GM12878 (cell line): ENCODE data around the gene CES4A. TPM values are rescaled to one million over a fixed set of nuclear protein-coding genes. Genes with fewer than 3 reads are reported as not detected.

Source experiments
- ATAC-seq: fragments of 200-7000 bp; cut with Tn5 transposase; 3 replicates; pipeline ENCODE4 v1.9.1; 2020; ENCODE audit warnings: mild to moderate bottlenecking, moderate library complexity
- BruUV-seq: library from RNA; stranded (reverse); fragments of 400-500 nt; replicated peaks from 2 replicates; lab custom pipeline; 2021; lab: Mats Ljungman, UMichigan
- CTCF ChIA-PET: fragments of 300-600 bp; sonication (Branson Sonifier 250); formaldehyde crosslinking; extraction: SDS; loops from one replicate; lab custom pipeline; 2021; ENCODE audit warnings: inconsistent platforms; lab: Yijun Ruan, JAX
- POLR2A ChIA-PET: fragments of 350-600 bp; formaldehyde crosslinking; extraction: SDS; loops from one replicate; lab custom pipeline; 2021; ENCODE audit warnings: inconsistent platforms; lab: Charles Lee
- RAD21 ChIA-PET: fragments of 300-600 bp; sonication (Branson Sonifier 250); formaldehyde crosslinking; loops from one replicate; lab custom pipeline; 2023; ENCODE audit warnings: antibody characterized with exemption; ENCODE audit not compliant: unreplicated experiment; lab: Charles Lee
- SMC1A ChIA-PET: fragments of 300-600 bp; sonication (Branson Sonifier 250); formaldehyde crosslinking; loops from one replicate; lab custom pipeline; 2023; ENCODE audit not compliant: unreplicated experiment, uncharacterized antibody; lab: Charles Lee
- DNase-seq: peaks from one replicate; pipeline ENCODE4 v3.0.0-alpha.2; 2011; ENCODE audit warnings: low read depth, low spot score
- FAIRE-seq: peaks from 3 replicates; lab custom pipeline; 2011; peaks lifted over from hg19 to GRCh38; lab: Jason Lieb, UNC
- H2AFZ ChIP-seq: 2 replicates; pipeline ENCODE4 v1.6.0; 2011; ENCODE audit warnings: low read depth, low read length, control low read depth; ENCODE audit not compliant: control insufficient read depth
- H3K27ac ChIP-seq: 2 replicates; pipeline ENCODE4 v1.5.1; 2011; ENCODE audit warnings: control low read depth; ENCODE audit not compliant: control insufficient read depth, insufficient read depth
- H3K27me3 ChIP-seq, 2 experiments: replicated peaks in 1 of 2; 2 replicates each; pipeline versions ENCODE4 v1.6.0 to v1.6.1; 2011; ENCODE audit warnings: low read length in 1 of 2; ENCODE audit not compliant: control insufficient read depth in 2 of 2, insufficient read depth in 2 of 2
- H3K36me3 ChIP-seq, 2 experiments: 2 replicates each; pipeline ENCODE4 v1.5.1; 2011; ENCODE audit warnings: low read length in 1 of 2; ENCODE audit not compliant: control insufficient read depth in 2 of 2, insufficient read depth in 2 of 2
- H3K4me1 ChIP-seq: 2 replicates; pipeline ENCODE4 v1.6.1; 2011; ENCODE audit warnings: mild to moderate bottlenecking, low read length, moderate library complexity, mixed read lengths; ENCODE audit not compliant: control insufficient read depth, insufficient read depth
- H3K4me2 ChIP-seq: 2 replicates; pipeline ENCODE4 v1.6.0; 2011; ENCODE audit warnings: control low read depth; ENCODE audit not compliant: control insufficient read depth, insufficient read depth
- H3K4me3 ChIP-seq: fragments of 200-600 bp; sonication (generic); 2 replicates; pipeline ENCODE4 v1.5.1; 2016
- H3K79me2 ChIP-seq: 2 replicates; pipeline ENCODE4 v1.6.0; 2011; ENCODE audit warnings: low read length; ENCODE audit not compliant: control insufficient read depth, insufficient read depth
- H3K9ac ChIP-seq: 2 replicates; pipeline ENCODE4 v1.8.0; 2011; ENCODE audit warnings: low read length, control low read depth, mixed read lengths; ENCODE audit not compliant: control insufficient read depth, insufficient read depth
- H3K9me3 ChIP-seq: replicated peaks from 3 replicates; pipeline ENCODE4 v1.5.1; 2011; ENCODE audit warnings: mild to moderate bottlenecking, low read length; ENCODE audit not compliant: control insufficient read depth, insufficient read depth
- H4K20me1 ChIP-seq: 2 replicates; pipeline ENCODE4 v1.6.0; 2011; ENCODE audit not compliant: control insufficient read depth, insufficient read depth
- BACH1 ChIP-seq: fragments of 450-650 bp; IDR thresholded peaks from 2 replicates; pipeline ENCODE4 v1.6.1; 2017; ENCODE audit warnings: mild to moderate bottlenecking, borderline replicate concordance
- CTCF ChIP-seq, 3 experiments: IDR thresholded peaks in 2 of 3; conservative IDR thresholded peaks in 1 of 3; 2 replicates each; pipeline ENCODE4 v1.5.1; 2011; ENCODE audit warnings: low read depth in 3 of 3, low read length in 3 of 3, mild to moderate bottlenecking in 3 of 3, control low read depth in 2 of 3, moderate library complexity in 2 of 3, inconsistent platforms in 1 of 3, mixed read lengths in 1 of 3; ENCODE audit not compliant: control insufficient read depth in 2 of 3, insufficient read depth in 1 of 3; ENCODE audit errors: extremely low read depth in 1 of 3
- MEF2B ChIP-seq: fragments of 450-650 bp; IDR thresholded peaks from 2 replicates; pipeline ENCODE4 v1.6.1; 2018; ENCODE audit warnings: mild to moderate bottlenecking, moderate library complexity; ENCODE audit not compliant: partially characterized antibody, poor library complexity, severe bottlenecking
- NKRF ChIP-seq: fragments of 450-650 bp; conservative IDR thresholded peaks from 2 replicates; pipeline ENCODE4 v1.6.1; 2017; ENCODE audit warnings: mild to moderate bottlenecking, moderate library complexity
- WRNIP1 ChIP-seq: IDR thresholded peaks from 2 replicates; pipeline ENCODE4 v1.6.1; 2011; ENCODE audit warnings: low read depth, low read length, improper control_type of control experiment, borderline replicate concordance
- WGBS: methylation state at CpG from one replicate; pipeline ENCODE4 v1.1.6; 2016; ENCODE audit warnings: low lambda C conversion rate; ENCODE audit not compliant: insufficient replicate concordance, insufficient coverage; ENCODE audit errors: missing lambda C conversion rate; 5-methylcytosine and 5-hydroxymethylcytosine counted together
- in situ Hi-C: fragments of 300-500 bp; cut with MboI; formaldehyde crosslinking; loops from 9 replicates; pipeline ENCODE4 v1.14.3; 2018; ENCODE audit warnings: mixed read lengths
- intact Hi-C: fragments of 100-400 bp; cut with micrococcal nuclease; formaldehyde crosslinking; loops from one replicate; pipeline ENCODE4 v1.14.2; 2022; ENCODE audit not compliant: unreplicated experiment
- polyA plus RNA-seq, 11 experiments: library from polyadenylated mRNA; depleted of rRNA in 4 of 11; unstranded in 6 of 11; stranded (reverse) in 5 of 11; fragments of >200 nt; fragmentation: Nextera tagmentation in 4 of 11; fragmentation: Illumina TruSeq in 1 of 11; extraction: Ambion mirVana in 4 of 11; extraction: Trizol in 1 of 11; gene quantifications; 1 replicate in 1 of 11; 2 replicates in 10 of 11; pipeline versions ENCODE4 v1.2.1 to v1.2.3, GENCODE V29; 2011 to 2016; ENCODE audit warnings: inconsistent platforms in 2 of 11, missing spikeins in 2 of 11, low read depth in 1 of 11
- total RNA-seq, 4 experiments: library from RNA; depleted of rRNA in 3 of 4; stranded (reverse); fragments of >200 nt in 3 of 4; fragmentation: Illumina TruSeq in 1 of 4; extraction: Trizol in 1 of 4; gene quantifications; 2 replicates each; pipeline versions ENCODE4 v1.2.1 to v1.2.3, GENCODE V29; 2013 to 2021

The CES4A gene
- total and polyA plus RNA-seq, 10 of the 15 experiments (the other 5 are each of a cell fraction or from before 2014, with no cell fraction given): 0.05 to 5.0 (median 2.1) TPM

- TF ChIP-seq NKRF (no peak), CTCF (IDR thresholded peaks at IDR 0.05 in 2 of 3, conservative IDR thresholded peaks at IDR 0.05 in 1 of 3; ENCODE audit: control insufficient read depth in 2 of 3, extremely low read depth in 1 of 3, insufficient read depth in 1 of 3, low read depth in 3 of 3, low read length in 3 of 3) (peak; percentile 92 to 99 (median 95); a peak in 5 of 6 replicates)
- TF ChIP-seq, all 136 proteins: peak for 14
Observed at GRCh38 chr16:66977341-66978113, 10.9 kb upstream of the CES4A start (continued).

GRCh38 chr16:66979011-66979717 is 9.2 kb upstream of the CES4A start:
- Histone ChIP-seq H3K36me3 (no peaks in the 10 kb centered on the region), H3K4me3 (no peak overlapping the region), H3K9ac (no peak overlapping the region), H3K4me2 (no peak overlapping the region), H3K9me3 (no peaks in the 10 kb centered on the region), H4K20me1 (no peaks in the 10 kb centered on the region), H3K27ac (no peak overlapping the region), H3K4me1 (peaks cover 3% of the 10 kb centered on the region; the same call in 1 of the 2 replicates), H3K27me3 (no peaks in the 10 kb centered on the region), H2AFZ (no peak overlapping the region), H3K79me2 (no peaks in the 10 kb centered on the region)
- FAIRE-seq (no peak), DNase-seq (no peak), ATAC-seq (peak; percentile 25; the same call in 2 of the 3 replicates)
- ChIA-PET CTCF (interaction anchor here (1.1 to 3.1 kb wide), 9 partner anchors 9 to 206 kb away, joined by 3 to 16 read pairs (median 5); partner anchors contain the start of genes CES3 and CES4A), POLR2A (no interaction called here), SMC1A (interaction anchor here (0.6 to 1.9 kb wide), 4 partner anchors 34 to 176 kb away, joined by 3 to 6 read pairs (median 4); no protein-coding TSS in a partner anchor), RAD21 (interaction anchor here (0.5 to 1.8 kb wide), 3 partner anchors 10 to 176 kb away, joined by 3 to 6 read pairs (median 3); no protein-coding TSS in a partner anchor)
- intact Hi-C loops (loop anchor here (5.0 kb wide), 1 partner anchor 33 kb away; no protein-coding TSS in a partner anchor), in situ Hi-C loops (loop anchor here (10.0 to 25.0 kb wide), 2 partner anchors 176 to 433 kb away; partner anchors contain the start of genes B3GNT9, FBXL8, TRADD and ZDHHC1)
- TF ChIP-seq MEF2B (peak; percentile 12), BACH1 (no peak), WRNIP1 (no peak)
- WGBS: 24% methylated on average over 12 of the region's 16 CpGs
- BruUV-seq: no TSS peak
